ENCODE results near the gene FAP.

GRCh38 chr2:162196638-162197037, 46.6 kb downstream of the FAP start:
- no peak for TF ChIP-seq CTCF (IDR thresholded peaks at IDR 0.05; ENCODE audit: insufficient read depth, low read length)
- TF ChIP-seq REST (IDR thresholded peaks at IDR 0.05; ENCODE audit: insufficient replicate concordance, low read depth): no peak

All from HL-60 (cell line).